Vagina (tissue), 2 donors: ENCODE results near the gene RASA3. TPM values are rescaled to one million over a fixed set of nuclear protein-coding genes. Genes with fewer than 3 reads are reported as not detected.

Experiments used
- DNase-seq, 2 donors: peaks; one replicate each; pipeline ENCODE4 v3.0.0-alpha.2; 2017; ENCODE audit errors: extremely low spot score in 2 of 2
- H3K27ac ChIP-seq: fragments of 200-600 bp; sonication (generic); one replicate; pipeline ENCODE4 v1.5.1; 2019
- H3K27me3 ChIP-seq: fragments of 200-600 bp; sonication (generic); one replicate; pipeline ENCODE4 v1.5.1; 2019
- H3K36me3 ChIP-seq, 2 donors: fragments of 200-600 bp; sonication (generic); one replicate each; pipeline ENCODE4 v1.5.1; 2017 to 2019
- H3K4me1 ChIP-seq: fragments of 200-600 bp; sonication (generic); one replicate; pipeline ENCODE4 v1.5.1; 2019
- H3K4me3 ChIP-seq, 2 donors: fragments of 200-600 bp; sonication (generic); 1 replicate in 1 of 2; 2 replicates in 1 of 2; pipeline ENCODE4 v1.5.1; 2016 to 2019
- H3K9me3 ChIP-seq: fragments of 200-600 bp; sonication (generic); one replicate; pipeline ENCODE4 v1.5.1; 2019
- CTCF ChIP-seq, 3 experiments: fragments of 450-650 bp in 2 of 3; fragments of 200-600 bp in 1 of 3; sonication (generic) in 1 of 3; IDR thresholded peaks; one replicate each; pipeline ENCODE4 v1.5.1; 2017 to 2019; ENCODE audit warnings: antibody characterized with exemption in 3 of 3, mild to moderate bottlenecking in 2 of 3, moderate library complexity in 2 of 3
- POLR2A ChIP-seq, 2 donors: fragments of 450-650 bp; IDR thresholded peaks; one replicate each; pipeline ENCODE4 v1.6.1; 2017; ENCODE audit warnings: antibody characterized with exemption in 2 of 2, mild to moderate bottlenecking in 2 of 2, moderate library complexity in 2 of 2
- POLR2AphosphoS5 ChIP-seq, 2 donors: sonication (generic); formaldehyde crosslinking; IDR thresholded peaks; one replicate each; pipeline ENCODE4 v1.9.0; 2017; ENCODE audit warnings: antibody characterized with exemption in 2 of 2, mild to moderate bottlenecking in 2 of 2, low read depth in 1 of 2; ENCODE audit not compliant: insufficient read depth in 1 of 2
- intact Hi-C: fragments of 100-400 bp; cut with DNase I; formaldehyde crosslinking; loops from one replicate; pipeline ENCODE4 v1.15.1; 2023
- total RNA-seq: library from RNA; depleted of rRNA; stranded (reverse); fragments of >200 nt; gene quantifications from one replicate; pipeline ENCODE4 v1.2.3, GENCODE V29; 2016

The RASA3 gene
- total RNA-seq, 1 donor from 2014 or later: 19.6 TPM

- no peaks in the 10 kb centered on the region for H3K36me3 ChIP-seq
- peak in 2 of 3 experiments; percentile 46 to 83 for TF ChIP-seq CTCF (IDR thresholded peaks at IDR 0.05)
- no peak for TF ChIP-seq POLR2A (IDR thresholded peaks at IDR 0.05)
- TF ChIP-seq POLR2AphosphoS5 (IDR thresholded peaks at IDR 0.05; ENCODE audit: insufficient read depth in 1 of 2, low read depth in 1 of 2): peak in 1 of 2 donors; percentile 25
- H3K27me3 ChIP-seq: no peaks in the 10 kb centered on the region
- no peak for DNase-seq
- H3K27ac ChIP-seq: peak overlapping the region; percentile 35
- intact Hi-C loops: no loop called here
- H3K4me3 ChIP-seq: no peak overlapping the region
- no peaks in the 10 kb centered on the region for H3K9me3 ChIP-seq
- H3K4me1 ChIP-seq: peaks cover 21% of the 10 kb centered on the region
Measured at GRCh38 chr13:113947311-113948033, 185.0 kb downstream of the RASA3 start.

- intact Hi-C loops: no loop called here
- no peaks in the 10 kb centered on the region for H3K27me3 ChIP-seq
- peaks cover 19% of the 10 kb centered on the region for H3K4me1 ChIP-seq
- no peaks in the 10 kb centered on the region for H3K36me3 ChIP-seq
- peak overlapping the region; percentile 35 for H3K27ac ChIP-seq
- no peak for DNase-seq
- H3K9me3 ChIP-seq: no peaks in the 10 kb centered on the region
- no peak for TF ChIP-seq POLR2AphosphoS5 (IDR thresholded peaks at IDR 0.05; ENCODE audit: insufficient read depth in 1 of 2, low read depth in 1 of 2)
- TF ChIP-seq CTCF (IDR thresholded peaks at IDR 0.05): no peak
- no peak for TF ChIP-seq POLR2A (IDR thresholded peaks at IDR 0.05)
- H3K4me3 ChIP-seq: no peak overlapping the region
Measured at GRCh38 chr13:113946409-113947181, 185.8 kb downstream of the RASA3 start.

GRCh38 chr13:113945857-113946408 lies 186.5 kb downstream of the RASA3 start:
- H3K27me3 ChIP-seq: no peaks in the 10 kb centered on the region
- DNase-seq: no peak
- H3K9me3 ChIP-seq: no peaks in the 10 kb centered on the region
- H3K4me1 ChIP-seq: peaks cover 12% of the 10 kb centered on the region
- no peak for TF ChIP-seq CTCF (IDR thresholded peaks at IDR 0.05)
- no peak for TF ChIP-seq POLR2A (IDR thresholded peaks at IDR 0.05)
- TF ChIP-seq POLR2AphosphoS5 (IDR thresholded peaks at IDR 0.05; ENCODE audit: insufficient read depth in 1 of 2, low read depth in 1 of 2): no peak
- no peaks in the 10 kb centered on the region for H3K36me3 ChIP-seq
- peak overlapping the region; percentile 35 for H3K27ac ChIP-seq
- no peak overlapping the region for H3K4me3 ChIP-seq
- intact Hi-C loops: no loop called here

GRCh38 chr13:113943821-113944565 lies 188.4 kb downstream of the RASA3 start:
- intact Hi-C loops: no loop called here
- no peak for TF ChIP-seq POLR2A (IDR thresholded peaks at IDR 0.05)
- TF ChIP-seq POLR2AphosphoS5 (IDR thresholded peaks at IDR 0.05; ENCODE audit: insufficient read depth in 1 of 2, low read depth in 1 of 2): no peak
- TF ChIP-seq CTCF (IDR thresholded peaks at IDR 0.05): no peak
- DNase-seq: no peak
- Histone ChIP-seq H3K27ac (no peak overlapping the region), H3K4me3 (no peak overlapping the region), H3K36me3 (no peaks in the 10 kb centered on the region), H3K9me3 (no peaks in the 10 kb centered on the region), H3K4me1 (peaks cover 10% of the 10 kb centered on the region), H3K27me3 (no peaks in the 10 kb centered on the region)
